ENCODE data around the gene MFGE8.

Gene MFGE8

GRCh38 chr15:88918738-88919137 is 5.6 kb upstream of the MFGE8 start:
- no peak for DNase-seq

DNA sequence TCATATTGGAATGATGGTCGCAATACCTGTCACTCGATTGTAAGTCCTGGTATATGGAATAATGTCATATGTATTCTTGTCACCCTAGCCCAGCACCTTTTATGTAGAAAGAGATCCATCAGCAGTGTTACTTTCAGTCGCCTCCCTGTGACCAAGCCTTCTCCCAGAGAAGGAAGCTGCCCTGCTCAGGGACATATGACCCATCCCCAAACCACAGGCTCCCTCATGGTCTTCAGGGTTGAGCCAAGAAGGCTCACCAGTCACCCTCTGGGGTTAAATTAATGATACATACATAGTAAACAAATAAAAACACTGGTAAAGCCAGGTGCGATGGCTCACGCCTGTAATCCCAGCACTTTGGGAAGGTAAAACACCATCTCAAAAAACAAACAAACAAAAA is 4.6 kb upstream of the MFGE8 start:
- DNase-seq, result no peak

- DNase-seq, result no peak
These were observed 2.2 kb upstream of the MFGE8 start for GRCh38 chr15:88915354-88915753.

DNA sequence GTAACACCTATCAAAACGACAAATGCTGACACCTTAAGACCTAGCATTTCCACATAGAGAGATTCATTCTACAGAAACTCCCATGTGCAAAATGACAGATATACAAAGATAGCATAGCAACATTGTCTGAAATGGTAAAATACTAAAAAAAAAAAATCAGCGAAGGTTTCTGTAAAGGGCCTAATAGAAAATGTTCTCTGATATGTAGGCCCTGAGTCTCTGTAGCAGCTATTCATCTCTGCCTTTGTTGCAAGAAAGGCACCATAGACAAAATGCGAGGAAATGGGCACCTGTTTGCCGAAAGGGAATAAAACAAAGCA is 631 bp upstream of the MFGE8 start:
- DNase-seq, result no peak

DNA sequence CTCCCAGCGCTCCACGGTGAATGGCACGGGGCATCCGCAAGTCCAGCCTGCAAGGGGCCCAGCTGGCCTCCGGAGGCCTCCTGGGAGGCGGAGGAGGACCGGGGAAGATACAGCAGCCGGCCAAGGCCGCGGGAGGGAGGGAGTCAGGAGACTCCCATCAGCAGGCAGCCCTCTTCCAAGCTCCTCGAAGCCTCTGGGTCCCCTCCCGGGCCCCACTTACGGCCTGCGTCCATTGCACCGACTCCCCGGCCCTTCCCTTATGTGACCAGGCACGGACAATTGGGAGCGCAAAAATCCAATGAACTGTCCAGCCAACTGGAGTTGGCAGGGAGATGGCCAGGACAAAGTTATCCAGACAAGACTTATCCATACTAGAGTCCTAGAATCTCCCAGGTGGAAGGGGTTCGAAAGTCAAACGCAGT is 668 bp downstream of the MFGE8 start:
- DNase-seq, result no peak

DNA sequence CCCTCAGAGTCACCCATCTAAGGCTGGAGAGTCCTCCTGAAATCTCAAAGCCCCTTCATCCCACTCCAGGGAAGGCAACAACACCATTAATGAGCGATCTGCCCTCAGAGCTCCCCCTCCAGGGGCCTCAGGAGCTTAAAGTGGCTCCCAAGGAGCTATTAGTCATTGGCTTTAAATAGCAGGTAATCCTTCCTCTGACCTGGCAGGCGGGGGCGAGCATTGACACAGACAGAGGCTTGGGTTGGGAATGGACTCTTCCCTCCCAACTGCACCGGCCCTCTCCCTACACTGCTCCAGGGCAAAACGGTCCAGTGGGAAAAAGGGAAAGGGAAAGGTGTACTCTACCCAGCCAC is 1.4 kb downstream of the MFGE8 start:
- DNase-seq, result no peak

GRCh38 chr15:88909956-88910831 is 3.0 kb downstream of the MFGE8 start:
- no peak for DNase-seq

GRCh38 chr15:88908697-88909621 is 4.2 kb downstream of the MFGE8 start:
- DNase-seq, result no peak

GRCh38 chr15:88908123-88908522 is 5.1 kb downstream of the MFGE8 start:
- DNase-seq, result no peak

GRCh38 chr15:88907111-88907510 is 6.1 kb downstream of the MFGE8 start:
- no peak for DNase-seq

GRCh38 chr15:88906551-88906950 is 6.6 kb downstream of the MFGE8 start:
- no peak for DNase-seq

DNA sequence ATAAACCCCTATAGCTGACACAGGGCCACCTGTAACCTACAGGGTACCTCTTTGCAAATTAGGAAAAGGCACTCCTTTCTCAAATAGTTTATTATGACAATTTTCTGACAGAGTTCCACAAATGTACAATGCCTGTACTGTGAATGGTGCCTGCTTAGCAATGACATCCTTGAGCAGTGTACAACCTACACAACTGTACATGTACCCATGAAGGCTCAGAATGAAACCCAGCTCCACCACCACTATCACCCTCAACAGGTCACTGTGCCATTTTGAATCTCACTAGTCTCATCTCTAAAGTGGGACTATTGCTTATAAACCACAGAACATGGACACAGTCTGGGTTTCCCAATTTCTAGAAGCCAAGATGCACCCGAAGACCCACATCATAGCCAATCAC is 7.0 kb downstream of the MFGE8 start:
- DNase-seq, result no peak

- no peak for DNase-seq
These were observed 7.6 kb downstream of the MFGE8 start for GRCh38 chr15:88905576-88905975.

- peak; percentile 67 to 87 (median 76) for DNase-seq
These were observed 8.4 kb downstream of the MFGE8 start for GRCh38 chr15:88904624-88905327.

DNA sequence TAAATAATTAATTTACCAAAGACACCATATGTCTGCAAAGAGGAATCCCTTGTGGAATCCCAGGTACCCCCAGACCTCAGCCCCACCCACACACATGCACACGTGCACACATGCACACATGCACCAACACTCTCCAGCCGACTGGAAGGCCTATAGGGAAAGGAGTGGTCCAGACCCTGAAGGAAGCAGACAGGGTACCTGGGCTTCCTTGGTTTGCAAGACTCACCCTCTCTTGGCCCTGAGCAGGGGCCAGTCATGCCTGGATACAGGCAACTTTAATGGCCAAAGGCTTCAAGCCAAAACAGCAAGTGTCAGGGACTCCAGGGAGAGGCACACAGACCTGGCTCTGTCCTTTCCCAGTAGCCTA is 8.9 kb downstream of the MFGE8 start:
- no peak for DNase-seq

- no peak for DNase-seq
These were observed 10.3 kb downstream of the MFGE8 start for GRCh38 chr15:88902846-88903245.

- no peak for DNase-seq
These were observed 10.9 kb downstream of the MFGE8 start for GRCh38 chr15:88902221-88902835.

- no peak for DNase-seq
These were observed 11.5 kb downstream of the MFGE8 start for GRCh38 chr15:88901508-88902220.

DNA sequence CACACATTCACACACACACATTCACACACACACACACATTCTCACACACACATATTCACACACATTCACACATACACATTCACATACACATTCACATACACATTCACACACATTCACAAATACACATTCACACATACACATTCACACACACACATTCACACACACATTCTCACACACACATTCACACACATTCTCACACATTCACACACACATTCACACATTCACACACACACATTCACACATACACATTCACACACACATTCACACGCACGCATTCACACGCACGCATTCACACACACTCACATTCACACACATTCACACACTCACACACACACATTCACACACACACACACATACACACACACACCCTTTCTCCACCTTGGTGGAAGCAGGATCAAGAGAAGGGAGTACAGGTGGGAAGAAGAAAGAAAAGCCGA is 12.2 kb downstream of the MFGE8 start:
- no peak for DNase-seq

DNA sequence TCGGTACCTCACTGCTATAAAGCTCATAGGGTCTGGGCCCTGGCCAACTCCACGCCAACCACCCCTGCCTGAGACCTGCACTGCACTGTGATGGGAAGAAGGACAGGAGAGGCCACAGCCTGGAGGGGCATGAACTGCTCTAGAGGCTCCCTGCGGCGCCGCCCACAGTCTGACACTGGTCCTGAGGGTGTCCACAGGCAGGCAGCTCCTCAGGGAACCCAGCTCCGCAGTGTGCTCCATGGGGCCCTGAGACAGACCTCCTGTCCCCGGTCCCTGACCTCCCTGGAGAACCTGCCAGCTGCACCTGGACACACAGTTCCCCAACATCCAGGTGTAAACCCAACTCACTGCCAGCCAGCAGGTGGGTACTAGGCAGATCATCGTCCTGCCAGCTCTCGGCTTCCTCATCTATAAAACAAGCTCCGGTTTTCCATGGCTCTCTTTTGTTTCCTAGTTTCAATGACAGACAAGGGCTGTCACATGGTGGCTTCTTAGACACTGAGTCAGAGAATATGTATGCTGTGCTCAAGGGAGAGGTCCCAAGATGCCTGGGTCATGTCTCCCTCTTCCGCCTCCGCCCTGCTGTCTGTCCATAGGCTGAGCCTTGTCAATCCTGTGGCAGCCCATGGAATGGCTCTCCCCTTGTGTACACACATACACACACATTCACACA is 12.7 kb downstream of the MFGE8 start:
- no peak for DNase-seq

- no peak for DNase-seq
These were observed 13.9 kb downstream of the MFGE8 start for GRCh38 chr15:88899251-88899650.

DNA sequence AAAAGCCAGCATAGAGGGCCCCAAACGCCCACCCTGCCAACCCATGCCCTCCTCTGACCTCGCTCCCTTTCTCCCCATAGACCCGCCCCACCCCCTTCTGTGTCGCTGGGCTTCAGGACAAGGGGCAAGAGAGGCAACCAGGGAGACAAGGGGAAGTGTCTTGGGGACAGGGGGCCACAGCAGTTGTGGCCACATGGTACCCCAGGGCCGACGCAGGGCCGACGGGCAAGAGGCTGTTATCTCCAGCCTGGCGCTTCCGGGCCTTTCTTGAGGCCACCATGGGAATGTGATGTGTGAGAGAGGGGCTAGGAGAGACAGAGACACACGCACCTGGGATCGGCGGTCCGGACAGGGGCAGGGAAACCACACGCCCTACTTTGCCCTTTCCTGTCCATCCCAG is 14.4 kb downstream of the MFGE8 start:
- no peak for DNase-seq

All from NCI-H1417 (cell line).